SU-DHL-6 (cell line): ENCODE measurements around the gene CDCP2.

Source experiments
- H2AFZ ChIP-seq: fragments of 200-600 bp; sonication (generic); 2 replicates; pipeline ENCODE4 v1.6.1; 2014; ENCODE audit warnings: low read depth, mild to moderate bottlenecking, moderate library complexity, mixed read lengths, antibody characterized with exemption, low read length; ENCODE audit not compliant: severe bottlenecking
- H3F3A ChIP-seq: fragments of 200-600 bp; shearing (Covaris generic); 2 replicates; pipeline ENCODE4 v1.6.0; 2016; ENCODE audit warnings: antibody characterized with exemption, mild to moderate bottlenecking; ENCODE audit not compliant: insufficient read depth
- H3K27ac ChIP-seq: fragments of 200-600 bp; sonication (generic); 2 replicates; pipeline ENCODE4 v1.5.1; 2016; ENCODE audit warnings: low read depth, mild to moderate bottlenecking, low read length, moderate library complexity, mixed read lengths
- H3K27me3 ChIP-seq: fragments of 200-600 bp; sonication (generic), shearing (Covaris generic); 2 replicates; pipeline ENCODE4 v1.6.0; 2014; ENCODE audit warnings: mild to moderate bottlenecking, low read length
- H3K36me3 ChIP-seq: fragments of 200-600 bp; sonication (generic); 2 replicates; pipeline ENCODE4 v1.6.1; 2014; ENCODE audit warnings: mild to moderate bottlenecking, low read length, mixed read lengths
- H3K4me2 ChIP-seq: fragments of 300-600, 200-600 bp; shearing (Covaris generic), sonication (generic); 2 replicates; pipeline ENCODE4 v1.6.0; 2014; ENCODE audit warnings: low read length, low read depth, mild to moderate bottlenecking; ENCODE audit not compliant: poor library complexity, severe bottlenecking
- H3K4me3 ChIP-seq: fragments of 200-600 bp; sonication (generic); 2 replicates; pipeline ENCODE4 v1.5.1; 2014; ENCODE audit warnings: antibody characterized with exemption, low read length, mild to moderate bottlenecking, mixed read lengths; ENCODE audit not compliant: insufficient read depth, poor library complexity, severe bottlenecking
- H3K79me2 ChIP-seq: fragments of 200-600 bp; sonication (generic); 2 replicates; pipeline ENCODE4 v1.6.1; 2014; ENCODE audit warnings: mild to moderate bottlenecking, low read length, moderate library complexity; ENCODE audit not compliant: insufficient read depth
- H3K9ac ChIP-seq: fragments of 200-600 bp; sonication (generic); 2 replicates; pipeline ENCODE4 v1.7.0; 2014; ENCODE audit warnings: mild to moderate bottlenecking, low read length
- H3K9me2 ChIP-seq: fragments of 200-600 bp; sonication (generic); replicated peaks from 2 replicates; pipeline ENCODE4 v1.6.1; 2014; ENCODE audit warnings: low read length; ENCODE audit not compliant: insufficient read depth
- H3K9me3 ChIP-seq: fragments of 200-600 bp; sonication (generic); 2 replicates; pipeline ENCODE4 v1.6.1; 2014; ENCODE audit warnings: low read length, mixed read lengths; ENCODE audit not compliant: insufficient read depth
- H4K20me1 ChIP-seq: fragments of 200-600 bp; sonication (generic); 2 replicates; pipeline ENCODE4 v1.6.1; 2014; ENCODE audit warnings: low read depth, mild to moderate bottlenecking, antibody characterized with exemption, low read length, moderate library complexity, mixed read lengths
- CTCF ChIP-seq: fragments of 200-600 bp; sonication (generic); IDR thresholded peaks from one replicate; pipeline ENCODE4 v1.5.1; 2017; ENCODE audit warnings: antibody characterized with exemption, mild to moderate bottlenecking, low read length, moderate library complexity; ENCODE audit not compliant: insufficient read depth, poor library complexity, severe bottlenecking
- EZH2phosphoT487 ChIP-seq: fragments of 200-600 bp; sonication (generic), shearing (Covaris generic); conservative IDR thresholded peaks from 2 replicates; pipeline ENCODE4 v1.6.1; 2018; ENCODE audit warnings: mild to moderate bottlenecking, antibody characterized with exemption, low read length, moderate library complexity, mixed read lengths

Gene CDCP2

GRCh38 chr1:54136269-54136896 lies 16.4 kb downstream of the CDCP2 start:
- no peaks in the 10 kb centered on the region for H3K79me2 ChIP-seq
- no peaks in the 10 kb centered on the region for H4K20me1 ChIP-seq
- no peak overlapping the region for H3K4me2 ChIP-seq
- no peaks in the 10 kb centered on the region for H3K36me3 ChIP-seq
- H3K27ac ChIP-seq, result no peak overlapping the region
- no peaks in the 10 kb centered on the region for H3K9me3 ChIP-seq
- H3K9me2 ChIP-seq, result no peaks in the 10 kb centered on the region
- no peaks in the 10 kb centered on the region for H3F3A ChIP-seq
- H3K4me3 ChIP-seq, result no peak overlapping the region
- TF ChIP-seq EZH2phosphoT487, result no peak
- TF ChIP-seq CTCF, result no peak
- H3K27me3 ChIP-seq, result no peaks in the 10 kb centered on the region
- H2AFZ ChIP-seq, result no peak overlapping the region
- H3K9ac ChIP-seq, result no peak overlapping the region

- Histone ChIP-seq H3K4me3 (no peak overlapping the region), H3K36me3 (no peaks in the 10 kb centered on the region), H4K20me1 (no peaks in the 10 kb centered on the region), H3K9ac (no peak overlapping the region), H3K9me3 (no peaks in the 10 kb centered on the region), H3K27me3 (no peaks in the 10 kb centered on the region), H3K4me2 (no peak overlapping the region), H3K9me2 (no peaks in the 10 kb centered on the region), H3K79me2 (no peaks in the 10 kb centered on the region), H3K27ac (no peak overlapping the region), H3F3A (no peaks in the 10 kb centered on the region), H2AFZ (no peak overlapping the region)
- TF ChIP-seq EZH2phosphoT487 (no peak), CTCF (no peak)
Measured at GRCh38 chr1:54135436-54136120, 17.2 kb downstream of the CDCP2 start.

GRCh38 chr1:54134295-54134694 lies 18.5 kb downstream of the CDCP2 start:
- no peaks in the 10 kb centered on the region for H3K36me3 ChIP-seq
- no peak for TF ChIP-seq EZH2phosphoT487
- TF ChIP-seq CTCF, result no peak
- no peaks in the 10 kb centered on the region for H3K9me2 ChIP-seq
- no peaks in the 10 kb centered on the region for H3K79me2 ChIP-seq
- no peak overlapping the region for H2AFZ ChIP-seq
- H3K4me3 ChIP-seq, result no peak overlapping the region
- no peak overlapping the region for H3K9ac ChIP-seq
- no peaks in the 10 kb centered on the region for H3F3A ChIP-seq
- H4K20me1 ChIP-seq, result no peaks in the 10 kb centered on the region
- H3K27ac ChIP-seq, result no peak overlapping the region
- H3K4me2 ChIP-seq, result no peak overlapping the region
- no peaks in the 10 kb centered on the region for H3K27me3 ChIP-seq
- H3K9me3 ChIP-seq, result no peaks in the 10 kb centered on the region
